GM21737 (cell line): ENCODE measurements around the gene RCHY1.
A peak's percentile ranks its signal among the peaks of the same experiment; 100 is the strongest.
"Not testable (repeated sequence)": the region's sequence is repeated elsewhere in the genome, so short reads cannot be mapped to it uniquely, and the experiment has no call there.

Source experiments
- ATAC-seq: cut with Tn5 transposase; IDR thresholded peaks from one replicate; pipeline ENCODE4 v1.9.1; 2021; ENCODE audit warnings: mild to moderate bottlenecking, moderate library complexity; ENCODE audit not compliant: unreplicated experiment

Gene RCHY1

DNA sequence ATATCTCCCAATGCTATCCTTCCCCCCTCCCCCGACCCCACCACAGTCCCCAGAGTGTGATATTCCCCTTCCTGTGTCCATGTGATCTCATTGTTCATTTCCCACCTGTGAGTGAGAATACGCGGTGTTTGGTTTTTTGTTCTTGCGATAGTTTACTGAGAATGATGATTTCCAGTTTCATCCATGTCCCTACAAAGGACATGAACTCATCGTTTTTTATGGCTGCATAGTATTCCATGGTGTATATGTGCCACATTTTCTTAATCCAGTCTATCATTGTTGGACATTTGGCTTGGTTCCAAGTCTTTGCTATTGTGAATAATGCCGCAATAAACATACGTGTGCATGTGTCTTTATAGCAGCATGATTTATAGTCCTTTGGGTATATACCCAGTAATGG, 5.2 kb upstream of the RCHY1 start:
- not testable (repeated sequence) for ATAC-seq

- no peak for ATAC-seq
Observed at GRCh38 chr4:75516144-75516543, 1.9 kb upstream of the RCHY1 start.

DNA sequence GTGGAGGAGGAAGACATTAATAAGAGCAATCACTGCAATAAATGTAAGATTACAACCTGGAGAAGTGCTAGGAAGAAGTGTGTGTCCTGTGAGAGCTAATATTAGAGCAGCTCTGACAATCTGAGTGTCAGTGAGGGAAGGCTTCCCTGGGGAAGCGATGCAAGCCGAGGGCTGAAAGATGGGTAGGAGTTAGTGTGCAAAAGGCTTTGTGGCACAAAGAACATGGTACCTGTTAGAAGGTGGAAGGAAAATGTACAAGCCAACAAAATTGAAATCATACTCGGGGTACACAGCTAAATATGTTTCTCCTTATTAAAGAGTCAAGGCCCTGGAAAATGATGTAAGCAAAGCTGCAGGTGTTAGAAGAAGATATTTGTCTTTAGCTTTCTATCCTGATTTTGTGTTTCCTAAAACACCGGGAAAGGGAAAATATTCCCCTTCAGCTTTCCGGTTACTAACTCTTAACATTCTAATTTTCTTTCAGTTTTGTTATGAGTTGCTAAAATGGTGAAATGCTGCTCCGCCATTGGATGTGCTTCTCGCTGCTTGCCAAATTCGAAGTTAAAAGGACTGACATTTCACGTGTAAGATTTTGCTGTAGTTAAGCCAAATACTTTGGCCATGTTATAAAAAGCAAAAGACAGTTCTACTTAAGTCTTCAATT, 878 bp upstream of the RCHY1 start:
- no peak for ATAC-seq

- ATAC-seq = no peak
Observed at GRCh38 chr4:75513526-75514130, 575 bp downstream of the RCHY1 start.

DNA sequence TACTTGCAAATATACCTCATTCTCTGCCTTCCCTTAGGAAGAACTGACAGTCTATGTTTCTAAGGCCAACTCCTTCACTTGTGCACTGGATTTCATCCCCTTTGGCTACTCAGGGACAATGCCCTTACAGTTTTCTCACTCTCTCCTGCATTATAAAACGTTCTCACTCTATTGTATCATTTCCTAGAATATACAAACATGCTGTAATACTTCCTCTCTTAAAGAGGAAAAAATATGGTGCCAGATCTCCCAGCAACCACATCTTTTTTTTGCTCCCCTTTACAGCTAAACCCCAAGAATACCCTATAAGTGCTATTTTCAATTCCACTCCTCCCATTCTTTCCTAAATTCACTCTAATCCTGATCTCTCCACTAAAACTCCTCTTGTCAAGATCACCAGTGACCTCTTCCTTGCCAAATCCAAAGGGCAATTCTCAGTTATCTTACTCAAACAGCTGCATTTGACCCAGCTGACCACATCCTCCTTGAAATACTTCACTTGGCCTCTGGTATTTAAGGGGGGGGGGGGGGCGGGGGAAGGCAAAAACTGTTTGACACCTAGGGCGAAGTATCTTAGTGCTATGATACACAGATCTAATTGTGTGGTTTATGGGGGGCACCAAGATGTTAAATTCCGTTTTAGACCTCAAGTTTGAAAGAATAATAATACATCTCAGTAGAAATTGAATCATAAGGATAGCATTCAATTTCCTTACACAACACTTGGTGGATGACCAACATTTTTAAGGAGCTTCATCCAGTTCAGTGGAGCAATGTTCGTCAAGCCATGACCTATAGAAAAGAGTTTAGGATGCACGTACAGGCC, 1.6 kb downstream of the RCHY1 start:
- ATAC-seq = peak; percentile 29

- no peak for ATAC-seq
Observed at GRCh38 chr4:75511841-75512240, 2.4 kb downstream of the RCHY1 start.

DNA sequence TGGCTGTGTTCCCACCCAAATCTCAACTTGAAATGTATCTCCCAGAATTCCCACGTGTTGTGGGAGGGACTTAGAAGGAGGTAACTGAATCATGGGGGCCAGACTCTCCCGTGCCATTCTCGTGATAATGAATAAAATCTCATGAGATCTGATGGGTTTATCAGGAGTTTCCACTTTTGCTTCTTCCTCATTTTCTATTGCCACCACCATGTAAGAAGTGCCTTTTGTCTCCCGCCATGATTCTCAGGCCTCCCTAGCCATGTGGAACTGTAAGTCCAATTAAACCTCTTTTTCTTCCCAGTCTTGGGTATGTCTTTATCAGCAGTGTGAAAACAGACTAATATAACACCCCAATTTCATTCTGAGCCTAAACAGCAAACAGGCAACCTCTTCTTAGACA, 4.6 kb downstream of the RCHY1 start:
- ATAC-seq = not testable (repeated sequence)

DNA sequence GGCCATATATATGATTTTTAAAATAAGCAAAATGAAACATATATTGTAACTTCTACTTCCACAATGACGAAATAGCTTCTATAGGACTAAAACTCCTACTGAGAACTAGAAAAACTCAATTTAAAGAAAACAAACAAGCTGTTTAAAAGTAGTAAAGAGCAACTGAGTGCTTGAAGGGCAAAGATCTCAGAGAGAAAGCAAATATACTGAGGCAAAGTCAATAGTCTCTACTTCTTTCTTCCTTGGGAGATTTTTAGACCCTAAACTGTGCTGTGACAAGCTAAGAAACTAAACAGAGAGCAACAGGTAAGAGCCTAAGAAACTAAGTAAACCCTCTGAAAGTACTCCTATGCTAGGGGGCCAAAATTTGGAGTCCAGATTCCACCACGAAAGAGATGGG, 8.6 kb downstream of the RCHY1 start:
- ATAC-seq = no peak

- ATAC-seq = no peak
Observed at GRCh38 chr4:75502671-75503070, 11.5 kb downstream of the RCHY1 start.

DNA sequence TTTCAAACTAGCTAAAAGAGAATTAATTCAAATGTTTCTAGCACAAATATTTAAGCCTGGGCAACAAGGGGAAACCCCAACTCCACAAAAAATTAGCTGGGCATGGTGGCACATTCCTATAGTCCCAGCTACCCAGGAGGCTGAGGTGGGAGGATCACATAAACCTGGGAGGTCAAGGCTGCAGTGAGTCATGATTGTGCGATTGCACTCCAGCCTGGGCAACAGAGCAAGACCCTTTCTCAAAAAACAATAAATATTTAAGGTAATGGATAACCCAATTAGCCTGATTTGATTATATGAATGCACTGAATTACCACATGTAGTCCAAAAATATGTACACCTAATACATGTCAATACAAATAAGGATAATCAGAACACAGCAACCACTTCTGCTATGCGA, 14.3 kb downstream of the RCHY1 start:
- no peak for ATAC-seq

DNA sequence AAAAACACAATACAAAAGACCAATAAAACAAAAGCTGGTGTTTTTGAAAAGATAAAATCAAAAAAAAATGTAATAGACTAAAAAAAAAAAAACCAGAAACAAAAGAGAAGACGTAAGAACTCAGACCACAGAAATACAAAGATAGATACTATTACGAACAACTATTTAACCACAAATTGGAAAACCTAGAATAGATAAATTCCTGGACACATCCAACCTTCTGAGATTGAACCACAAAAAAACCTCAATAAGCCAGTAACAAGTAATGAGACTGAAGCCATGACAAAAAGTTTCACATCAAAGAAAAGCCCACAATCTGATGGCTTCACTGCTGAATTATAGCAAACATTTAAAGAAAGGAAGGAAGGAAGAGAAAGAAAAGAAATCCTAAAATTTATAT, 16.2 kb downstream of the RCHY1 start:
- ATAC-seq = no peak

DNA sequence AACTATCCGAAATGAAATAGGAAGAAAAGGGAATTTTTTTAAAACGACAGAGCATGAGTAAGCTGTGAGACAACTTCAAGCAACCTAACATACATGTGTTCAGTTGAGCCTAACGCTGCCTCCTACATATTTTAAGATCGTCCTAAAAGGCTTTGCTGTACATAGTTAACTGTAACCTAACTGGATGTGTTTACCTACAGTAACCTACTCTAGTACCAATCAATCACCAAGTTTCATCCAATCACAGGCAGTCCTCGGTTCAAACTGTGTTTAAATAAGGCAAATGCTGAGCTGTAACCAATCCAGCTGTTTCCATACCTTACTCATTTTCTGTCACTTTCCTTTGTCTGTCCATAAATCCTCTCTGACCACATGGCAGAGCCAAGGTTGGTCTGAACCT, 17.1 kb downstream of the RCHY1 start:
- ATAC-seq = no peak

- ATAC-seq = no peak
Observed at GRCh38 chr4:75496406-75496805, 17.8 kb downstream of the RCHY1 start.

GRCh38 chr4:75495476-75495875, 18.7 kb downstream of the RCHY1 start:
- ATAC-seq = no peak

DNA sequence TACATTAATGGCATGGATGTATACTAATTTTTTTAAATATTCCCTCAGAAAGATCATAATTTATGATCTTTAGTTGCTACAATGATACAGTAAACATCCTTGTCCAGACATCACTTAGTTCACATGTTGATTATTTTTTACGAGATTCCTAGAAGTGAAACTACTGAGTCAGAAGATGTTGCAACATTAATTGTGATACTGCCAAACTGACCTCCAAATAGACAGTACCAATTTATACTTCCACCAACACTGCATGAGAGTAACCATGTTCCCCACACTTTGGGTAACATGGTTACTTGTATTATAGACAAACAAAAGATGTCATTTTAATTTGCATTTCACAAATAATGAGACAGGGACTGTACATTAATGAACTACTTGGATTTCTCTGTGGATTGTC, 19.6 kb downstream of the RCHY1 start:
- ATAC-seq = no peak

DNA sequence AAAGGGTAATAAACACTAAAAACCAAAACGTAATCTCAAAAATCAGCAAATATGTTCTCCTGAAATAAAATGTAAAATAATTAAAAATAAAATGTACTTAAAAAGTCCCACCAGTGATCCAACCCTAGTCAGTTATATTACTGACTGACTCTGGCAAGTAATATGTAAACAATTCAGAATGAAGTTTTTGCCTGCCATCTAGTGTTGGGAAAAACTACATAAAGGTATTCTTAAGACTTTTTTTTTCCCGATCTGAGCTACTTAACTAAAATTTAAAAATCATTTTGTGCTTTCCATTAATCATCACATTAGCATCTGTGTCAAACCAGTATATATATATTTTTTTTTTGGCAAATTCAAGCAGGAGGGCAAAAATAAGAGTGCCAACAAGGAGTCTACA, 24.0 kb downstream of the RCHY1 start:
- no peak for ATAC-seq

DNA sequence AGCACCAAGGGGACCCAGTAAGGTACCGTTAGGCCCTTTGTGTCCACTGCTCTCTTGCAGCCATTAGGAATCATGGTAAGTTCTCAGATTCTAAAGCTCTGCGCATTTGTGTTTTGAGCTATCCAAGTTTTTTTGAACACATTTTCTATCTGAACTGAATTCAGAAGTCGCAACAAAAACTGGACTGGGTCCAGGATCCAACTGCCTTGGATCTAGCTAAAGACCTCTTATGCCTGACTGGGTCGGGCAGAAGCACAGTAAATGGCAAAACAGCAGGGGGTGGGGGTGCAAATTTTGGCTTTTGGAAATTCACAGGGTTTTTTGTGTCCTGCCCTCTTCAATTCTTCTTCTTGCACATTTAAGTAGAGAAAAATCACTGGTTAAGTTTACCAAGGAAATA, 30.0 kb downstream of the RCHY1 start:
- no peak for ATAC-seq

- ATAC-seq = no peak
Observed at GRCh38 chr4:75477201-75477600, 37.0 kb downstream of the RCHY1 start.

GRCh38 chr4:75470738-75471137, 43.5 kb downstream of the RCHY1 start:
- no peak for ATAC-seq

- no peak for ATAC-seq
Observed at GRCh38 chr4:75469896-75470295, 44.3 kb downstream of the RCHY1 start.

GRCh38 chr4:75457365-75457764, 56.8 kb downstream of the RCHY1 start:
- ATAC-seq = no peak

GRCh38 chr4:75434105-75434504, 80.1 kb downstream of the RCHY1 start:
- no peak for ATAC-seq
